ENCODE results near the gene MAP2K5.

DNA sequence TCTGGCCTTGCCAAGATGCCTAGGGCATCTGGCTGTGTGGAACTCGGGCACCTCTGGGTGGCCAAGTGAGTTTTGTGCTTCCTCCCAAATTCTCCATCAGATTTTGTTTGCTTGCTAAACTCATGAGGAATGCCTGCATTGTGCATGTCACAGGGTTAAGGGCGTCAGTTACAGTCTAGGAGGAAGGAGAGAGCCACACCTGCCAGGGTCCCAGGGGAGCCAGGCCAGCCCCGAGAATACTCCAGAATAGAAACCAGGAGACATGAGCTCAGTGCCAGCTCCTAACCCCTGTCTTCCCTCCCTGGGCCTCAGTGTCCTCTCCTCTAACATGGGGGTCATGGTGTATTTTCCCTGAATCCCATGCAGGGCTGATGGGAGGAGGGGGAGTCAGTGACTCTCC is 260.8 kb downstream of the MAP2K5 start:
- TF ChIP-seq CTCF (IDR thresholded peaks at IDR 0.05; ENCODE audit: insufficient read depth, low read depth, low read length) (no peak), EZH2 (IDR thresholded peaks at IDR 0.05; ENCODE audit: insufficient read depth, low read length) (no peak)

Data from astrocyte (in vitro differentiated cells and primary cell).